Umbilical cord (tissue), 2 donors: ENCODE results near the gene RNF126. TPM values are rescaled to one million over a fixed set of nuclear protein-coding genes. Genes with fewer than 3 reads are reported as not detected.
"Not testable (repeated sequence)": the region's sequence is repeated elsewhere in the genome, so short reads cannot be mapped to it uniquely, and the experiment has no call there.

ENCODE experiments used
- DNase-seq: peaks from one replicate; pipeline ENCODE4 v3.0.0-alpha.2; 2015; ENCODE audit warnings: low spot score
- total RNA-seq: library from RNA; depleted of rRNA; stranded (reverse); fragments of >200 nt; gene quantifications from one replicate; pipeline ENCODE4 v1.2.3, GENCODE V29; 2014; ENCODE audit warnings: low replicate concordance; ENCODE audit not compliant: insufficient read depth

RNF126 gene
- total RNA-seq, 1 donor from 2014 or later, result 1.7 TPM

DNA sequence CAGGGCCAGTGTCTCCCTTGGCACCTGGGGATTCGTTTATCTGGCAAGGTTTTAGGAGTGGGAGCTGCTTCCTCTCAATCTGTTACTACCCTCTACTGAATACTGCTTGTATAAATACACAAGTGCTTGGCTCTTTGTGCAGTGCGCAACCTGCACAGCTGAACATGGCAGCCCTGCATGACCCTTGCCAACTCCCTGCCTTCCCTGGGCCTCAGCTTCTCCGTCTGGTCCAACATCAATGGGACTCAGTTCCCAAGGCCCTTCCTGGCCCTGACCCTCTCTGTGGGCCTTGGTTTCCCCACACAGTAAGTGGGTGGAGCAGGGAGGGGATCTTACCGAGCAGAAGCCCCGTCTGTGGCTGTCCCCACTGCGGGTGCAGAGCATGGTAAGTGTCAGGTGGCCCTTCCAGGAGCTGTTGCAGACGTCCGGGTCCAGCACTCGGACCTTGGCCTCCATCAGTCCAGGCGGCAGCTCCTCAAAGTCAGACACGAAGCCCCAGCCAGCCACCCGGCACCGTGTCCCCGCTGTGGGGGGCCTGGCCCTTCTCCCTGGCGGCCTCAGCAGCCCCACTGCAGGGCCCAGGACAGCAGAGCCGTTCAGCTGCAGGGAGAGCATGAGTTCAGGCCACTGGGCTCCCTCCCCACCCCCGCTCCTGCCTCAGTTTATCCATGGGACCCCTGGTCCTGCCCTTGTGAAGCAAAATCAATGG is 23.7 kb upstream of the RNF126 start:
- DNase-seq, result no peak

GRCh38 chr19:685454-685931 is 22.5 kb upstream of the RNF126 start:
- DNase-seq, result no peak

DNA sequence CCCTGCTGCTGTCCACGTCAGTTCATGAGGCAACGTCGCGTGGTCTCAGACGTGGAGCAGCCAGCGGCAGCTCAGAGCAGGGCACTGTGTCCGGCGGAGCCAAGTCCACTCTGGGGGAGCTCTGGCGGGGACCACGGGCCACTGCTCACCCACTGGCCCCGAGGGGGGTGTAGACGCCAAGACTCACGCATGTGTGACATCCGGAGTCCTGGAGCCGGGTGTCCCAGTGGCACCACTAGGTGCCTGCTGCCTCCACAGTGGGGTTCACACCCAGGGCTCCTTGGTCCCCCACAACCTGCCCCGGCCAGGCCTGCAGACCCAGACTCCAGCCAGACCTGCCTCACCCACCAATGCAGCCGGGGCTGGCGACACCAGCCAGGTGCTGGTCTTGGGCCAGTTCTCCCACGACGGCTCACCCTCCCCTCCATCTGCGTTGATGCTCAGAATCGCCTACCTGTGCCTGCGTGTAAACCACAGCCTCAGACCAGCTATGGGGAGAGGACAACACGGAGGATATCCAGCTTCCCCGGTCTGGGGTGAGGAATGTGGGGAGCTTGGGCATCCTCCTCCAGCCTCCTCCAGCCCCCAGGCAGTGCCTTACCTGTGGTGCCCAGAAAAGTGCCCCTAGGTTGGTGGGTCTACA is 19.8 kb upstream of the RNF126 start:
- DNase-seq, result no peak

DNA sequence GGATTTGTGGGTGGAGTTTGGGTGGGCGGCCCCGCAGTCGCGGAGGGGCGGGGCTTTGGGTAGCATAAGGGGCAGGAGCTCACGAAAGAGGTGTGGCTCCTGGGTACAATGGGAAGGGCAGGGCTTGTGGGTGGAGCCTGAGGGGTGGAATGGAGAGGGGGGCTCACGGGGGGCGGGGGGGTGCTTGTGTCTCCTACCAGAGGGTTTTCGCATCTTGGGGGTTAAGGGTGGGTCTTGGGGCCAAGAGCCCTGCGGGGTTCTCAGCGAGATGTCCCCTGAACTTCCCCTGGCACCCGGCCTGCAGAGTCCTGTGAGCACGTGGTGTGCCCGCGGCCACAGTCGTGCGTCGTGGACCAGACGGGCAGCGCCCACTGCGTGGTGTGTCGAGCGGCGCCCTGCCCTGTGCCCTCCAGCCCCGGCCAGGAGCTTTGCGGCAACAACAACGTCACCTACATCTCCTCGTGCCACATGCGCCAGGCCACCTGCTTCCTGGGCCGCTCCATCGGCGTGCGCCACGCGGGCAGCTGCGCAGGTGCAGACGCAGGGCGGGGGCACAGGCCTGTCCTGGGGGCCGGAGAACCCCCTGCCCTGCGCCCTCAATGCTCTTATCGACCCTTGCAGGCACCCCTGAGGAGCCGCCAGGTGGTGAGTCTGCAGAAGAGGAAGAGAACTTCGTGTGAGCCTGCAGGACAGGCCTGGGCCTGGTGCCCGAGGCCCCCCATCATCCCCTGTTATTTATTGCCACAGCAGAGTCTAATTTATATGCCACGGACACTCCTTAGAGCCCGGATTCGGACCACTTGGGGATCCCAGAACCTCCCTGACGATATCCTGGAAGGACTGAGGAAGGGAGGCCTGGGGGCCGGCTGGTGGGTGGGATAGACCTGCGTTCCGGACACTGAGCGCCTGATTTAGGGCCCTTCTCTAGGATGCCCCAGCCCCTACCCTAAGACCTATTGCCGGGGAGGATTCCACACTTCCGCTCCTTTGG is 18.3 kb upstream of the RNF126 start:
- no peak for DNase-seq

- DNase-seq, result peak; percentile 97
These were observed 17.4 kb upstream of the RNF126 start for GRCh38 chr19:680287-681028.

- DNase-seq, result peak; percentile 90
These were observed 16.6 kb upstream of the RNF126 start for GRCh38 chr19:679418-680286.

GRCh38 chr19:678791-679388 is 15.9 kb upstream of the RNF126 start:
- DNase-seq, result no peak

GRCh38 chr19:677601-678436 is 14.8 kb upstream of the RNF126 start:
- no peak for DNase-seq

- DNase-seq, result peak; percentile 85
These were observed 14.2 kb upstream of the RNF126 start for GRCh38 chr19:677201-677600.

GRCh38 chr19:676339-677105 is 13.5 kb upstream of the RNF126 start, which contains the start of gene FSTL3:
TSS of gene FSTL3 (plus strand) at chr19:676392. CDS start at chr19:676424, 32 bp downstream.
- DNase-seq, result no peak

DNA sequence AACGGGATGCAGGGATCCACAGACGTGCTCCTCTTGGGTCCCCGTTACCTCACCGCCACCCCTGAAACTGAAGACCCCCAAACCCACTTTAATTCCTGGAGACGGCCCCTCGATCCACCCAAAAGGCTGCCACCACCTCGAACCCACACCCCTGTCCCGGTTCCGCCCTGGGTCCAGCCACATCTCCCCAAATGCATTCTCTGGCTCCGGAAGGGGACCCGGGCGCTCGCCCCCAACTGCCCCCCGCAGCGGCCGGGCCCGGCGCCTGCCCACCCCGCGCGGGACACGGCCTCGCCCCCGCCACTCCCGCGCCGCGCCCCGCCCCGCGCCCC is 13.0 kb upstream of the RNF126 start:
- no peak for DNase-seq

DNA sequence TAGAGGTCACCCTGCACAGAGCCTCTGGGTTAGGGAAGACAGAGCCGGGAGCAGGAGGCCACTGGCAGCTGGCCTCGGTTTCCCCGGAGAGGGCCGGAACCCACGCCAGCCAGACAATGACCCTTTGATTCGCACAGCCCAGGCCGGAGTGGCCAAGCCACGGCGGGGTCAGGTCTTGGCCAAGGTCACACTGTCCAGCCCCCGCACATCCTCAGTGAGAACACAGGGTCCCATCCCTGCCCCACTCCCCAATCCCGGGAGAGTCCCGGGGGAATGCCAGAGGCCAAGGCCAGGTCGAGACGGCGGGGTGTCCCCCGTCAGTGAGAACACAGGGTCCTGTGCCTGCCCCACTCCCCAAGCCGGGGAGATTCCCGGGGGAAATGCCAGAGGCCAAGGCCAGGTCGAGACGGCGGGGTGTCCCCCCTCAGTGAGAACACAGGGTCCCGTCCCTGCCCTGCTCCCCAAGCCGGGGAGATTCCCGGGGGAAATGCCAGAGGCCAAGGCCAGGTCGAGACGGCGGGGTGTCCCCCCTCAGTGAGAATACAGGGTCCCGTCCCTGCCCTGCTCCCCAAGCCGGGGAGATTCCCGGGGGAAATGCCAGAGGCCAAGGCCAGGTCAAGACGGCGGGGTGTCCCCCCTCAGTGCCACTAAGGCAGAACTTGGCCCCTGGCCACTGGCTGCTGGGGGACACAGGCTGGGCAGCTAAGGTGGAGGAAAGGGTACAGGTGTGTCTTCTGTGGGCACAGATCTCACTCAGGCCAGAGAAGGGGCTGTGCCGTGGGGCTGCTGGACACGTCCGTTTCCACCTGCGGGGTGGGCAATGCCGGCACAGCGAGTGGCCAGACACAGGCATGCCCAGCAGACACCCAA is 11.5 kb upstream of the RNF126 start:
- DNase-seq, result no peak

- no peak for DNase-seq
These were observed 7.6 kb upstream of the RNF126 start for GRCh38 chr19:670609-671075.

- not testable (repeated sequence) for DNase-seq
These were observed 5.8 kb upstream of the RNF126 start for GRCh38 chr19:668675-669434.

DNA sequence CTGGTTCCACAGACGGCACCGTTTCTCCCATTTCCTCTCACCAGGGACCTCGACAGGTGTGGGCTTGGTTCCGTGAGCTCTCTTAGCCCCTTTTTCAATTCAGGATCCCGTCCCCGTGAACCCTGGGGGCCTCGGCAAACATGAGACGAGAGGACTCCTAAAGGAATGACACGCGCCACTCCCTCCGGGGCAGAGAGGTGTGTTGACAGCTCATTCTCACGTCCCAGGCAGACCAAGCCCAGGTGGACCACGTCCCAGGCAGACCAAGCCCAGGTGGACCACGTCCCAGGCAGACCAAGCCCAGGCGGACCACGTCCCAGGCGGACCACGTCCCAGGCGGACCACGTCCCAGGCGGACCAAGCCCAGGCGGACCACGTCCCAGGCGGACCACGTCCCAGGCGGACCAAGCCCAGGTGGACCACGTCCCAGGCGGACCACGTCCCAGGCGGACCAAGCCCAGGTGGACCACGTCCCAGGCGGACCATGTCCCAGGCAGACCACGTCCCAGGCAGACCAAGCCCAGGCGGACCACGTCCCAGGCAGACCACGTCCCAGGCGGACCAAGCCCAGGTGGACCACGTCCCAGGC is 4.1 kb upstream of the RNF126 start:
- not testable (repeated sequence) for DNase-seq

GRCh38 chr19:664913-665443 is 2.0 kb upstream of the RNF126 start:
- peak; percentile 86 for DNase-seq
